Ascending aorta (tissue), 2 donors: Measurements from ENCODE around the gene BAIAP2L1. TPM values are rescaled to one million over a fixed set of nuclear protein-coding genes. Genes with fewer than 3 reads are reported as not detected.

Experiments used
- DNase-seq, 2 donors: peaks; one replicate each; pipeline ENCODE4 v3.0.0-alpha.2; 2019; ENCODE audit warnings: low spot score in 2 of 2
- H3K27ac ChIP-seq, 2 donors: fragments of 200-600 bp; sonication (generic); one replicate each; pipeline ENCODE4 v1.5.1; 2016 to 2017; ENCODE audit warnings: mild to moderate bottlenecking in 1 of 2
- H3K27me3 ChIP-seq: fragments of 200-600 bp; sonication (generic); one replicate; pipeline ENCODE4 v1.5.1; 2017
- H3K36me3 ChIP-seq, 2 donors: fragments of 200-600 bp; sonication (generic); one replicate each; pipeline ENCODE4 v1.5.1; 2016
- H3K4me1 ChIP-seq, 2 donors: fragments of 200-600 bp; sonication (generic); one replicate each; pipeline ENCODE4 v1.5.1; 2016 to 2017; ENCODE audit warnings: mild to moderate bottlenecking in 1 of 2
- H3K4me3 ChIP-seq, 2 donors: fragments of 200-600 bp; sonication (generic); one replicate each; pipeline ENCODE4 v1.5.1; 2016 to 2017; ENCODE audit warnings: mild to moderate bottlenecking in 1 of 2
- H3K9me3 ChIP-seq, 2 donors: fragments of 200-600 bp; sonication (generic); one replicate each; pipeline ENCODE4 v1.5.1; 2016
- CTCF ChIP-seq, 3 experiments: fragments of 200-600 bp in 2 of 3; fragments of 450-650 bp in 1 of 3; sonication (generic) in 2 of 3; IDR thresholded peaks; one replicate each; pipeline ENCODE4 v1.5.1; 2016 to 2019; ENCODE audit warnings: antibody characterized with exemption in 3 of 3, mild to moderate bottlenecking in 1 of 3, moderate library complexity in 1 of 3
- intact Hi-C: fragments of 100-400 bp; cut with DNase I; formaldehyde crosslinking; loops from one replicate; pipeline ENCODE4 v1.15.1; 2023
- total RNA-seq: library from RNA; depleted of rRNA; stranded (reverse); fragments of >200 nt; gene quantifications from one replicate; pipeline ENCODE4 v1.1.0, GENCODE V29; 2016

The BAIAP2L1 gene
- total RNA-seq, 1 donor from 2014 or later: 2.8 TPM

- H3K4me1 ChIP-seq: no peaks in the 10 kb centered on the region
- no peak overlapping the region for H3K4me3 ChIP-seq
- no peak for DNase-seq
- intact Hi-C loops: no loop called here
- peaks cover 5 to 20% of the 10 kb centered on the region in 2 donors for H3K36me3 ChIP-seq
- no peaks in the 10 kb centered on the region for H3K9me3 ChIP-seq
- no peaks in the 10 kb centered on the region for H3K27me3 ChIP-seq
- no peak overlapping the region for H3K27ac ChIP-seq
- TF ChIP-seq CTCF (IDR thresholded peaks at IDR 0.05): no peak
Measured at GRCh38 chr7:98312201-98312600, 88.7 kb downstream of the BAIAP2L1 start.

GRCh38 chr7:98309566-98309965, 91.3 kb downstream of the BAIAP2L1 start:
- Histone ChIP-seq H3K36me3 (peaks cover 10 to 38% of the 10 kb centered on the region in 2 donors), H3K27me3 (no peaks in the 10 kb centered on the region), H3K4me1 (no peaks in the 10 kb centered on the region), H3K27ac (no peak overlapping the region), H3K4me3 (no peak overlapping the region), H3K9me3 (no peaks in the 10 kb centered on the region)
- intact Hi-C loops: no loop called here
- no peak for DNase-seq
- TF ChIP-seq CTCF (IDR thresholded peaks at IDR 0.05): no peak

- H3K4me1 ChIP-seq: no peaks in the 10 kb centered on the region
- peaks cover 0 to under 1% of the 10 kb centered on the region in 2 donors for H3K9me3 ChIP-seq
- no peak overlapping the region for H3K27ac ChIP-seq
- H3K4me3 ChIP-seq: no peak overlapping the region
- TF ChIP-seq CTCF (IDR thresholded peaks at IDR 0.05): no peak
- no peak for DNase-seq
- H3K36me3 ChIP-seq: peaks cover 10 to 38% of the 10 kb centered on the region in 2 donors
- no peaks in the 10 kb centered on the region for H3K27me3 ChIP-seq
- intact Hi-C loops: no loop called here
Measured at GRCh38 chr7:98307971-98308466, 92.9 kb downstream of the BAIAP2L1 start.

- no peak overlapping the region for H3K27ac ChIP-seq
- no peak for TF ChIP-seq CTCF (IDR thresholded peaks at IDR 0.05)
- H3K36me3 ChIP-seq: peaks cover 10 to 38% of the 10 kb centered on the region in 2 donors
- no peaks in the 10 kb centered on the region for H3K27me3 ChIP-seq
- peaks cover 0 to 6% of the 10 kb centered on the region in 2 donors for H3K9me3 ChIP-seq
- no peak overlapping the region for H3K4me3 ChIP-seq
- no peaks in the 10 kb centered on the region for H3K4me1 ChIP-seq
- intact Hi-C loops: no loop called here
- no peak for DNase-seq
Measured at GRCh38 chr7:98305951-98306535, 94.8 kb downstream of the BAIAP2L1 start.

GRCh38 chr7:98303906-98304305, 97.0 kb downstream of the BAIAP2L1 start:
- no peak for DNase-seq
- no peak for TF ChIP-seq CTCF (IDR thresholded peaks at IDR 0.05)
- Histone ChIP-seq H3K9me3 (peaks cover 0 to 14% of the 10 kb centered on the region in 2 donors), H3K4me1 (no peaks in the 10 kb centered on the region), H3K36me3 (peaks cover 10 to 41% of the 10 kb centered on the region in 2 donors), H3K4me3 (no peak overlapping the region), H3K27ac (no peak overlapping the region), H3K27me3 (no peaks in the 10 kb centered on the region)
- intact Hi-C loops: no loop called here
